Stimulated activated CD4-positive, alpha-beta T cell treated with anti-CD3 and anti-CD28 coated beads, Interleukin-2, amount 100 ng/mL, for 24 hours (primary cell): ENCODE data around the gene SAMD11.
"Not testable (repeated sequence)": the region's sequence is repeated elsewhere in the genome, so short reads cannot be mapped to it uniquely, and the experiment has no call there.

Source experiments
- DNase-seq, 2 donors: peaks; one replicate each; pipeline ENCODE4 v3.0.0-alpha.2; 2020

Gene SAMD11

GRCh38 chr1:980137-980571 lies 56.4 kb downstream of the SAMD11 start:
- DNase-seq = no peak

- no peak for DNase-seq
These were observed 57.1 kb downstream of the SAMD11 start for GRCh38 chr1:980602-981395.

DNA sequence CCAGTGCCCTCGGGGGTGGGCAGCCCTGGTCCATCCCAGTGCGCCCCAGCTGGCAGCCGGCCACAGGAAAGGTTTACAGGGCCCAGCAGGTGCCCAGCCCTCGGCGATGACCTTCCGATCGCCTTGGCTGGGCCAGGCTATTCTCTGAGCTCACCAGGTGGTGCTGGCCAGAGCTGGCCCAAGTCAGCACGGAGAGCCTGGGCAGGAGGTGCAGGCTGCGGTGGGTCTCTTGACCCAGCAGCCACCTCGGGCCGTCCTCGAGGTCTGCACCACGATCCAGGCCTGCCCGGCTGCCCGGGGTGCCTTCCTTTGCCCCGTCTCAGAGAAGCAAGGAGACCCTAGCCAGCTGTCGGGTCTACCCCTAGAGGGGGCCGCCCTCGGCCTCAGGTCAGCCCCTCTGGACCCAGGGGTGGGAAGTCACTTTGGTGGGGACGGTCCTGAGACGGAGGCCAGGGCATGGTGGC lies 57.8 kb downstream of the SAMD11 start:
- no peak for DNase-seq

- no peak for DNase-seq
These were observed 58.3 kb downstream of the SAMD11 start, which contains the start of gene PERM1 for GRCh38 chr1:981955-982558. PERM1 (minus strand) TSS chr1:982093; CDS start chr1:981029, 1,064 bp downstream.

GRCh38 chr1:982765-983436 lies 59.2 kb downstream of the SAMD11 start:
- DNase-seq = no peak

GRCh38 chr1:983798-984475 lies 60.2 kb downstream of the SAMD11 start:
- peak; percentile 73 to 74 for DNase-seq

DNA sequence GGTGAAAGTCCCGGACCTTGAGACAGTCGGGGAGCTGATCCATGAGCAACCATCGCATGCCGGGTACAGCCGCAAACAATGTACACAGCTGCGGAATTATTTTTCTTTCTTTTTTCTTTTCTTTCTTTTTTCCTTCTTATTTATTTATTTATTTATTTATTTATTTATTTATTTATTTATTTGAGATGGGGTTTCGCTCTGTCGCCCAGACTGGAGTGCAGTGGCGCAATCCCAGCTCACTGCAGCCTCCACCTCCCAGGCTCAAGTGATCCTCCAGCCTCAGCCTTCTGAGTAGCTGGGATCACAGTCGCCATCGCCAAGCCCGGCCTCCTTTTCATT lies 60.7 kb downstream of the SAMD11 start:
- DNase-seq = no peak

- DNase-seq = no peak
These were observed 61.4 kb downstream of the SAMD11 start for GRCh38 chr1:985126-985525.

GRCh38 chr1:988061-988460 lies 64.3 kb downstream of the SAMD11 start:
- DNase-seq = not testable (repeated sequence)

GRCh38 chr1:991275-991674 lies 67.6 kb downstream of the SAMD11 start:
- DNase-seq = not testable (repeated sequence)

- DNase-seq = no peak
These were observed 68.2 kb downstream of the SAMD11 start for GRCh38 chr1:991895-992294.

GRCh38 chr1:992362-992761 lies 68.6 kb downstream of the SAMD11 start:
- DNase-seq = no peak

GRCh38 chr1:993379-993995 lies 69.8 kb downstream of the SAMD11 start:
- no peak for DNase-seq
